ENCODE measurements around the gene LYSMD1.

DNA sequence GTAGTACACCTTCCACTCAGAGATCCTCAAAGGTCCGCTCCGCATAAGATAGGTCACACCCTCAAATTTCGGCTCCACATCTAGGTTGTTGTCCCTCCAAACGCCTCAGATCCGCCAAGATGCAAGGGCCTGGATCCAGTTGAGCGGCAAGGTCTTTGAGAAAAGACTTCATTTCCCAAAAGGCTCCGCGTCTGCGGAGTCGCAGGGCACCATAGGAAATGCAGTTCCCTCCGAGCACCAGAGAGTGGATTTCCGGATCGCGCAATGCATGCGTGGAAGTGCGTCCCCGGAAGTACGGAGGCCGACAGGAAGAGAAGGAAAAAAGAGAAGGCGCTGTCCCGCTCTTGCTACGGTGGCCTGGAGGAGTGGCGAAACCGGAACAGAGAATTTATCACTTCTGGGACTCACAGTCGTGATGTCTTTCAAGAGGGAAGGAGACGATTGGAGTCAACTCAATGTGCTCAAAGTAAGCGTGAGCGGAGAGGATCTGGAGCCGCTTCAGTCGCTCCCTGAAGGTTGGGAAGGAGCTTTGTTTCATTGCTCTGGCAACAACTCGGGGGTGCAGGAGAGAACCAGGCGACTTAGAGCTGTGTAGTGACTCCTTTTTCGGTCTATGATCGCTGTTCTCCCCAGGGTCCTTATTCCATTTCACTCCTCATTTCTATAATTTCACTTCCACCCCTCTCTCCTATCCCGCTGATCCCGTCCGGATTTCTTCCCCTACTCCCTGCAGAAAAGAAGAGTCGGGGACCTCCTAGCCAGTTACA, at the start of gene LYSMD1, which contains the start of gene SCNM1:
- TF ChIP-seq NRF1 (IDR thresholded peaks at IDR 0.05; ENCODE audit: low read depth, low read length), result no peak
- TF ChIP-seq TAF1 (IDR thresholded peaks at IDR 0.05; ENCODE audit: low read depth, low read length), result peak; percentile 70; the same call in 1 of the 2 replicates
- TF ChIP-seq, protein P1, sequence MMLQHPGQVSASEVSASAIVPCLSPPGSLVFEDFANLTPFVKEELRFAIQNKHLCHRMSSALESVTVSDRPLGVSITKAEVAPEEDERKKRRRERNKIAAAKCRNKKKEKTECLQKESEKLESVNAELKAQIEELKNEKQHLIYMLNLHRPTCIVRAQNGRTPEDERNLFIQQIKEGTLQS (IDR thresholded peaks at IDR 0.05; ENCODE audit: insufficient read depth, low read depth, low read length), result 0 out of 2 replicates have a peak, but pooled peaks have one; percentile 2
- peak; percentile 50; the same call in 1 of the 2 replicates for TF ChIP-seq KDM5A (IDR thresholded peaks at IDR 0.05; ENCODE audit: low read length)
- peak in 1 of 2 experiments; percentile 43; a peak in 1 of 3 replicates for TF ChIP-seq POLR2A (IDR thresholded peaks at IDR 0.05; ENCODE audit: control extremely low read depth in 1 of 2, low read depth in 2 of 2, low read length in 2 of 2)
- TF ChIP-seq, protein P2, sequence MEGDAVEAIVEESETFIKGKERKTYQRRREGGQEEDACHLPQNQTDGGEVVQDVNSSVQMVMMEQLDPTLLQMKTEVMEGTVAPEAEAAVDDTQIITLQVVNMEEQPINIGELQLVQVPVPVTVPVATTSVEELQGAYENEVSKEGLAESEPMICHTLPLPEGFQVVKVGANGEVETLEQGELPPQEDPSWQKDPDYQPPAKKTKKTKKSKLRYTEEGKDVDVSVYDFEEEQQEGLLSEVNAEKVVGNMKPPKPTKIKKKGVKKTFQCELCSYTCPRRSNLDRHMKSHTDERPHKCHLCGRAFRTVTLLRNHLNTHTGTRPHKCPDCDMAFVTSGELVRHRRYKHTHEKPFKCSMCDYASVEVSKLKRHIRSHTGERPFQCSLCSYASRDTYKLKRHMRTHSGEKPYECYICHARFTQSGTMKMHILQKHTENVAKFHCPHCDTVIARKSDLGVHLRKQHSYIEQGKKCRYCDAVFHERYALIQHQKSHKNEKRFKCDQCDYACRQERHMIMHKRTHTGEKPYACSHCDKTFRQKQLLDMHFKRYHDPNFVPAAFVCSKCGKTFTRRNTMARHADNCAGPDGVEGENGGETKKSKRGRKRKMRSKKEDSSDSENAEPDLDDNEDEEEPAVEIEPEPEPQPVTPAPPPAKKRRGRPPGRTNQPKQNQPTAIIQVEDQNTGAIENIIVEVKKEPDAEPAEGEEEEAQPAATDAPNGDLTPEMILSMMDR (IDR thresholded peaks at IDR 0.05; ENCODE audit: control extremely low read depth in 1 of 3, insufficient read depth in 1 of 3, low read depth in 1 of 3, low read length in 3 of 3), result no peak
- peak; percentile 55; the same call in 1 of the 2 replicates for TF ChIP-seq CEBPB (IDR thresholded peaks at IDR 0.05; ENCODE audit: low read depth, low read length)
- TF ChIP-seq HDAC2 (IDR thresholded peaks at IDR 0.05; ENCODE audit: borderline replicate concordance in 1 of 2, low read depth in 2 of 2, low read length in 2 of 2), result peak; percentile 49 to 68; a peak in 2 of 4 replicates
- TF ChIP-seq SP1 (IDR thresholded peaks at IDR 0.05; ENCODE audit: low read depth, low read length), result no peak
- TF ChIP-seq SIN3A (conservative IDR thresholded peaks at IDR 0.05 in 1 of 2, IDR thresholded peaks at IDR 0.05 in 1 of 2; ENCODE audit: low read depth in 1 of 2, low read length in 2 of 2), result peak; percentile 93 to 98; a peak in 3 of 4 replicates
- no peak for TF ChIP-seq RFX5 (IDR thresholded peaks at IDR 0.05; ENCODE audit: borderline replicate concordance, low read depth, low read length)
- TF ChIP-seq POLR2AphosphoS5 (IDR thresholded peaks at IDR 0.05; ENCODE audit: low read depth, low read length), result no peak; the same call in 1 of the 2 replicates
- TF ChIP-seq JUN (IDR thresholded peaks at IDR 0.05; ENCODE audit: low read depth, low read length), result no peak
- TF ChIP-seq SIRT6 (IDR thresholded peaks at IDR 0.05; ENCODE audit: low read length), result peak; percentile 77
